Measurements from ENCODE around the gene FHIT. TPM values are rescaled to one million over a fixed set of nuclear protein-coding genes. Genes with fewer than 3 reads are reported as not detected.
A peak's percentile ranks its signal among the peaks of the same experiment; 100 is the strongest.

FHIT gene
- total and polyA plus RNA-seq, 7 donors, result 2.4 to 10.2 (median 6.1) TPM

GRCh38 chr3:59818919-59819300, 1432.3 kb downstream of the FHIT start:
- peak overlapping the region in 3 of 4 donors; percentile 36 to 67 (median 64) for H3K27ac ChIP-seq
- intact Hi-C loops (cut with DNase I), result no loop called here
- H3K9me3 ChIP-seq, result no peaks in the 10 kb centered on the region
- TF ChIP-seq POLR2A (IDR thresholded peaks at IDR 0.05) (no peak), EP300 (IDR thresholded peaks at IDR 0.05) (no peak), CTCF (IDR thresholded peaks at IDR 0.05) (no peak), POLR2AphosphoS5 (IDR thresholded peaks at IDR 0.05) (no peak)
- H3K4me1 ChIP-seq, result peaks cover 0 to 23% (median 11%) of the 10 kb centered on the region in 4 donors
- H3K4me3 ChIP-seq, result no peak overlapping the region
- WGBS, 2 donors, result 74 to 84% methylated on average over 4 of the region's 4 CpGs
- no peaks in the 10 kb centered on the region for H3K36me3 ChIP-seq
- DNase-seq, result no peak
- H3K27me3 ChIP-seq, result no peaks in the 10 kb centered on the region

GRCh38 chr3:59818033-59818918, 1433.0 kb downstream of the FHIT start:
- no peaks in the 10 kb centered on the region for H3K36me3 ChIP-seq
- no peaks in the 10 kb centered on the region for H3K27me3 ChIP-seq
- H3K4me1 ChIP-seq, result peaks cover 0 to 28% (median 15%) of the 10 kb centered on the region in 4 donors
- TF ChIP-seq EP300 (IDR thresholded peaks at IDR 0.05) (no peak), POLR2AphosphoS5 (IDR thresholded peaks at IDR 0.05) (peak in 2 of 4 donors; percentile 15 to 37)
- intact Hi-C loops (cut with DNase I), result no loop called here
- no peaks in the 10 kb centered on the region for H3K9me3 ChIP-seq
- 38 to 70% methylated on average over 16 of the region's 16 CpGs for WGBS, 2 donors
- H3K4me3 ChIP-seq, result no peak overlapping the region
- peak overlapping the region; percentile 5 to 67 (median 50) for H3K27ac ChIP-seq
- DNase-seq, result peak; percentile 91

- WGBS, 2 donors, result 80% methylated on average over 4 of the region's 4 CpGs
- H3K27ac ChIP-seq, result peak overlapping the region in 3 of 4 donors; percentile 36 to 67 (median 64)
- no peaks in the 10 kb centered on the region for H3K36me3 ChIP-seq
- H3K27me3 ChIP-seq, result no peaks in the 10 kb centered on the region
- intact Hi-C loops (cut with DNase I), result no loop called here
- no peak for DNase-seq
- no peaks in the 10 kb centered on the region for H3K9me3 ChIP-seq
- no peak overlapping the region for H3K4me3 ChIP-seq
- H3K4me1 ChIP-seq, result peaks cover 0 to 34% (median 22%) of the 10 kb centered on the region in 4 donors
- TF ChIP-seq POLR2A (IDR thresholded peaks at IDR 0.05) (no peak), CTCF (IDR thresholded peaks at IDR 0.05) (no peak), POLR2AphosphoS5 (IDR thresholded peaks at IDR 0.05) (no peak), EP300 (IDR thresholded peaks at IDR 0.05) (no peak)
Measured at GRCh38 chr3:59817511-59817910, 1433.7 kb downstream of the FHIT start.

DNA sequence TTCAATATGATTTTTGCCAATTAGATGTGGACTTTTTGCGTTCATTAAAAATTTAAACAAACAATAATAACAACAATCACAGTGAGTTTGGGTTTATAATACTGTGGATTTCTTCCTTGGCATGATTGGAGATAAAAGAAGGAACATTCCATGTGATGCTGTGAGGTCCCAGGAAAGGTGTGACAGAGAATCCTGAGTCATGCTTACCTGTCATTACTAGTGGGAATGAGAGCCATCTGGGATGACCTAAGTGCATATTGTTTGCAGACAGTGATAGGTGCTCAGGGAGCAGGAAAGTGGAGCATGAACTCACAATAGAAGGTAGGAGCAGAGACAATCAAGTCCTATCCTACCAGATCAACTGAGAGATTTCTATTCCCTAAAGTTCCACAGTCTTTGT, 1434.9 kb downstream of the FHIT start:
- WGBS, 2 donors, result 94 to 95% methylated on average over 1 of the region's 1 CpG
- peaks cover 0 to 39% (median 25%) of the 10 kb centered on the region in 4 donors for H3K4me1 ChIP-seq
- H3K36me3 ChIP-seq, result no peaks in the 10 kb centered on the region
- TF ChIP-seq POLR2A (IDR thresholded peaks at IDR 0.05) (no peak), EP300 (IDR thresholded peaks at IDR 0.05) (no peak), POLR2AphosphoS5 (IDR thresholded peaks at IDR 0.05) (no peak), CTCF (IDR thresholded peaks at IDR 0.05) (no peak)
- DNase-seq, result no peak
- no peak overlapping the region for H3K27ac ChIP-seq
- no peaks in the 10 kb centered on the region for H3K9me3 ChIP-seq
- H3K27me3 ChIP-seq, result no peaks in the 10 kb centered on the region
- intact Hi-C loops (cut with DNase I), result no loop called here
- no peak overlapping the region for H3K4me3 ChIP-seq

DNA sequence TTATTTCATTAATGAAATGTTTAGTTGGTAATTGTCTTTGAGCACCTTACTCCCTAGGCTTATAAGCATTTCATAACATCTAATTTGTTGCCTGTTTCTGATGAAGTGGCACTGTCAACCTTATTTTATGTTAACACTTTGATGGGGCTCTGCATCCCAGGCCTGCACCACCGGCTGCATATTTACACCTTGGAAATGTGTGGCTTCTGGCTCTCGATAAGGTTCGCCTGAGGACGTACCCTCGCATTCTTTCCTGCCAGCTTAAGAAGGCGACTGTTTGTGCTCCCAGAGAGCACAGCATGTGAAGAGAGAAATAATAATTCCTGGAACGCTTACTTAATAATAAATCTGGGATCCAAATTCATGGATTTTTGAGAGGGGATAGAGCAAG, 1438.1 kb downstream of the FHIT start:
- WGBS, 2 donors, result 86 to 94% methylated on average over 7 of the region's 7 CpGs
- H3K27ac ChIP-seq, result peak overlapping the region in 1 of 4 donors; percentile 15
- H3K27me3 ChIP-seq, result no peaks in the 10 kb centered on the region
- TF ChIP-seq EP300 (IDR thresholded peaks at IDR 0.05) (no peak), POLR2A (IDR thresholded peaks at IDR 0.05) (no peak), POLR2AphosphoS5 (IDR thresholded peaks at IDR 0.05) (no peak), CTCF (IDR thresholded peaks at IDR 0.05) (no peak)
- peaks cover 0 to 41% (median 18%) of the 10 kb centered on the region in 4 donors for H3K4me1 ChIP-seq
- no peak overlapping the region for H3K4me3 ChIP-seq
- DNase-seq, result no peak
- H3K9me3 ChIP-seq, result no peaks in the 10 kb centered on the region
- intact Hi-C loops (cut with DNase I), result no loop called here
- H3K36me3 ChIP-seq, result no peaks in the 10 kb centered on the region
